ENCODE data around the gene FAM171A2.
"Not testable (repeated sequence)": the region's sequence is repeated elsewhere in the genome, so short reads cannot be mapped to it uniquely, and the experiment has no call there.

The FAM171A2 gene

GRCh38 chr17:44343510-44344209 is 20.0 kb downstream of the FAM171A2 start:
- DNase-seq: no peak

- not testable (repeated sequence) for DNase-seq
Measured at GRCh38 chr17:44340553-44340952, 23.1 kb downstream of the FAM171A2 start.

GRCh38 chr17:44338702-44339101 is 25.0 kb downstream of the FAM171A2 start:
- DNase-seq: no peak

GRCh38 chr17:44335968-44336367 is 27.7 kb downstream of the FAM171A2 start:
- DNase-seq: no peak

- DNase-seq: no peak
Measured at GRCh38 chr17:44335564-44335963, 28.1 kb downstream of the FAM171A2 start.

- DNase-seq: no peak
Measured at GRCh38 chr17:44334727-44335126, 28.9 kb downstream of the FAM171A2 start.

GRCh38 chr17:44334315-44334714 is 29.3 kb downstream of the FAM171A2 start:
- no peak for DNase-seq

GRCh38 chr17:44333371-44333770 is 30.3 kb downstream of the FAM171A2 start:
- no peak for DNase-seq

- peak; percentile 86 for DNase-seq
Measured at GRCh38 chr17:44331249-44331760, 32.3 kb downstream of the FAM171A2 start.

- DNase-seq: not testable (repeated sequence)
Measured at GRCh38 chr17:44330263-44330662, 33.4 kb downstream of the FAM171A2 start.

GRCh38 chr17:44329516-44329915 is 34.1 kb downstream of the FAM171A2 start:
- DNase-seq: not testable (repeated sequence)

- DNase-seq: no peak
Measured at GRCh38 chr17:44327715-44328449, 35.8 kb downstream of the FAM171A2 start.

GRCh38 chr17:44326861-44327444 is 36.7 kb downstream of the FAM171A2 start:
- peak; percentile 96 for DNase-seq

GRCh38 chr17:44324571-44325275 is 38.9 kb downstream of the FAM171A2 start, which contains the start of gene SLC25A39:
Gene SLC25A39 (minus strand): TSS chr17:44324823. CDS start chr17:44323562, 1,261 bp downstream.
- DNase-seq: peak; percentile 96

- no peak for DNase-seq
Measured at GRCh38 chr17:44324092-44324570, 39.5 kb downstream of the FAM171A2 start.

- DNase-seq: no peak
Measured at GRCh38 chr17:44323359-44324091, 40.1 kb downstream of the FAM171A2 start.

- DNase-seq: no peak
Measured at GRCh38 chr17:44322236-44322895, 41.3 kb downstream of the FAM171A2 start.

- DNase-seq: no peak
Measured at GRCh38 chr17:44321246-44322120, 42.2 kb downstream of the FAM171A2 start.

- no peak for DNase-seq
Measured at GRCh38 chr17:44320066-44320465, 43.6 kb downstream of the FAM171A2 start.

Measured in CD4-positive, alpha-beta T cell treated with Interleukin-21 for 1 hour (primary cell).